Left ventricle myocardium inferior (tissue), 1 donor: Measurements from ENCODE around the gene TCN2. TPM values are rescaled to one million over a fixed set of nuclear protein-coding genes. Genes with fewer than 3 reads are reported as not detected.
A peak's percentile ranks its signal among the peaks of the same experiment; 100 is the strongest.

Experiments
- DNase-seq: peaks from one replicate; pipeline ENCODE4 v3.0.0-alpha.2; 2020
- H3K27ac ChIP-seq: fragments of 200-600 bp; replicated peaks from 2 replicates; pipeline ENCODE4 v1.8.0; 2021
- H3K27me3 ChIP-seq: fragments of 200-600 bp; 2 replicates; pipeline ENCODE4 v1.8.0; 2021; ENCODE audit warnings: low read depth
- H3K36me3 ChIP-seq: fragments of 200-600 bp; 2 replicates; pipeline ENCODE4 v1.8.0; 2021
- H3K4me1 ChIP-seq: fragments of 200-600 bp; 2 replicates; pipeline ENCODE4 v1.8.0; 2021
- H3K4me3 ChIP-seq: fragments of 200-600 bp; 2 replicates; pipeline ENCODE4 v1.8.0; 2021; ENCODE audit warnings: mild to moderate bottlenecking, moderate library complexity
- H3K9me3 ChIP-seq: fragments of 200-600 bp; replicated peaks from 2 replicates; pipeline ENCODE4 v1.8.0; 2021
- CTCF ChIP-seq: fragments of 200-600 bp; IDR thresholded peaks from 2 replicates; pipeline ENCODE4 v1.8.0; 2021; ENCODE audit warnings: antibody characterized with exemption, mild to moderate bottlenecking, borderline replicate concordance
- intact Hi-C: fragments of 100-400 bp; cut with micrococcal nuclease; formaldehyde crosslinking; loops from one replicate; pipeline ENCODE4 v1.11.0; 2022
- total RNA-seq: library from RNA; stranded (reverse); fragmentation: NEBNext Ultra II Directional; extraction: Animal tissue kit (Norgen Biotek cat#: 25700); gene quantifications from one replicate; pipeline ENCODE4 v1.2.1, GENCODE V29; 2021
- donor health status: DM: no; HTN: yes; CAD: no; lungs with severe emphysema.

The TCN2 gene
- total RNA-seq, 1 donor from 2014 or later: 14.1 TPM

- no peak for TF ChIP-seq CTCF
- Histone ChIP-seq H3K27ac (no peak overlapping the region), H3K27me3 (no peaks in the 10 kb centered on the region), H3K4me3 (no peak overlapping the region), H3K36me3 (peaks cover 29% of the 10 kb centered on the region), H3K9me3 (no peaks in the 10 kb centered on the region), H3K4me1 (peaks cover 25% of the 10 kb centered on the region)
- DNase-seq: no peak
- intact Hi-C loops: no loop called here
Observed at GRCh38 chr22:30665266-30665665, 58.3 kb downstream of the TCN2 start.

DNA sequence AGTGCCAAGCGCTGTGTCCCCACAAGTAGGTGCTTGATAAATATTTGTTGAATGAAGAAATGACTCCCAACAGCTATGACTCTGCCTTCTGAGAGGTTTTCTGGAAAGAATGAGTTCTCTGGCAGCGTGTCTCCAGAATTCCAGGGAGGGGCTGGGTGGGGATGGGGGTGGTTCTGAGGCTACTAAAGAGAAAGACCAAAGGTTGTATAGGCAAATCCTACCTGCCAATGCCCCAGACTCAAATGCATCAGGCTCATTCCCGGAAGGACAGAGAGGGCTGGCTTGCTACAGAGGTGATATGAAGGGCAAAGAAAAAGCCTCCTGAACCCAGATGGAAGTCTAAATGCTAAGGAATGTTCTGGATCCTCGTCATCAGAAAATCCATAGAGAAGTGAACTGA, 58.8 kb downstream of the TCN2 start:
- Histone ChIP-seq H3K27ac (no peak overlapping the region), H3K27me3 (no peaks in the 10 kb centered on the region), H3K4me1 (peaks cover 25% of the 10 kb centered on the region), H3K9me3 (no peaks in the 10 kb centered on the region), H3K4me3 (no peak overlapping the region), H3K36me3 (peaks cover 29% of the 10 kb centered on the region)
- no peak for DNase-seq
- intact Hi-C loops: no loop called here
- no peak for TF ChIP-seq CTCF

GRCh38 chr22:30667107-30667493, 60.1 kb downstream of the TCN2 start:
- intact Hi-C loops: no loop called here
- TF ChIP-seq CTCF: no peak
- peak overlapping the region; percentile 72 for H3K27ac ChIP-seq

GRCh38 chr22:30667494-30668385, 60.8 kb downstream of the TCN2 start, which contains the start of gene DUSP18:
Gene DUSP18, minus strand, starts transcription at chr22:30667875. Its CDS starts 3,872 bp downstream, at chr22:30664003.
- no peaks in the 10 kb centered on the region for H3K27me3 ChIP-seq
- H3K4me1 ChIP-seq: peaks cover 25% of the 10 kb centered on the region
- peak within 1 kb of the TSS; percentile 72 for H3K27ac ChIP-seq
- TF ChIP-seq CTCF: peak; percentile 53
- intact Hi-C loops: no loop called here
- H3K9me3 ChIP-seq: no peaks in the 10 kb centered on the region
- peak within 1 kb of the TSS; percentile 95 for H3K4me3 ChIP-seq
- peak; percentile 94 for DNase-seq
- H3K36me3 ChIP-seq: peaks cover 16% of the 10 kb centered on the region

More at GRCh38 chr22:30667107-30667493, 60.1 kb downstream of the TCN2 start:
- Histone ChIP-seq H3K4me1 (peaks cover 25% of the 10 kb centered on the region), H3K9me3 (no peaks in the 10 kb centered on the region), H3K4me3 (peak overlapping the region; percentile 95), H3K36me3 (peaks cover 22% of the 10 kb centered on the region), H3K27me3 (no peaks in the 10 kb centered on the region)
- no peak for DNase-seq

DNA sequence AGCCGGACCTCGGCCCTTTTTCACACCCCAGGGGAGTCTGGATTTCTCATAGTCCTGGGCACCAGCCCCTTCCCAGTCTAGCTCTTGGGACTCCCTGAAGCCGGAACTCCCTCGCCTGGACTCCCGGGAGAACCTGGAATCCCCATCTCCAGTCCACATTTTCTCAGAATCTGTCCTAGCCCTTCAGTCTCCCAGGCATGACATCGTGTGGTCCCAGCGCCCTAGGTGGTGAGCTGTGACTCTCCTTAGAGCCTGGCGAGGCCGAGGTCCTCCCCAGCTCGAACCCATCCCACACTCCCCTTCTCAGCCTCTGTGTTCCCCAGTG, 61.4 kb downstream of the TCN2 start:
- Histone ChIP-seq H3K4me3 (peak overlapping the region; percentile 95), H3K27ac (no peak overlapping the region), H3K27me3 (no peaks in the 10 kb centered on the region), H3K9me3 (no peaks in the 10 kb centered on the region), H3K4me1 (peaks cover 25% of the 10 kb centered on the region), H3K36me3 (peaks cover 10% of the 10 kb centered on the region)
- no peak for TF ChIP-seq CTCF
- no peak for DNase-seq
- intact Hi-C loops: no loop called here
